ENCODE measurements around the gene FAM13A. TPM values are rescaled to one million over a fixed set of nuclear protein-coding genes. Genes with fewer than 3 reads are reported as not detected.
A peak's percentile ranks its signal among the peaks of the same experiment; 100 is the strongest.
"Not testable (repeated sequence)": the region's sequence is repeated elsewhere in the genome, so short reads cannot be mapped to it uniquely, and the experiment has no call there.

Gene FAM13A
- total RNA-seq, 1 donor from 2014 or later: 54.7 TPM

- DNase-seq (ENCODE audit: low spot score): no peak
Measured at GRCh38 chr4:89044147-89044900, 12.7 kb downstream of the FAM13A start.

- no peak for DNase-seq (ENCODE audit: low spot score)
Measured at GRCh38 chr4:89042055-89042454, 14.9 kb downstream of the FAM13A start.

- DNase-seq (ENCODE audit: low spot score): no peak
Measured at GRCh38 chr4:89039730-89040338, 17.2 kb downstream of the FAM13A start.

GRCh38 chr4:89036535-89036934 is 20.4 kb downstream of the FAM13A start:
- DNase-seq (ENCODE audit: low spot score): no peak

GRCh38 chr4:89031272-89031671 is 25.7 kb downstream of the FAM13A start:
- DNase-seq (ENCODE audit: low spot score): no peak

GRCh38 chr4:89029591-89029990 is 27.4 kb downstream of the FAM13A start:
- DNase-seq (ENCODE audit: low spot score): no peak

GRCh38 chr4:89026542-89026941 is 30.4 kb downstream of the FAM13A start:
- DNase-seq (ENCODE audit: low spot score): no peak

- peak; percentile 82 for DNase-seq (ENCODE audit: low spot score)
Measured at GRCh38 chr4:89024051-89024675, 32.8 kb downstream of the FAM13A start.

- DNase-seq (ENCODE audit: low spot score): no peak
Measured at GRCh38 chr4:89023140-89023539, 33.8 kb downstream of the FAM13A start.

GRCh38 chr4:89022426-89023128 is 34.4 kb downstream of the FAM13A start:
- no peak for DNase-seq (ENCODE audit: low spot score)

GRCh38 chr4:89021684-89022083 is 35.3 kb downstream of the FAM13A start:
- DNase-seq (ENCODE audit: low spot score): no peak

GRCh38 chr4:89021062-89021461 is 35.9 kb downstream of the FAM13A start:
- no peak for DNase-seq (ENCODE audit: low spot score)

- not testable (repeated sequence) for DNase-seq (ENCODE audit: low spot score)
Measured at GRCh38 chr4:89014897-89015296, 42.1 kb downstream of the FAM13A start.

- DNase-seq (ENCODE audit: low spot score): no peak
Measured at GRCh38 chr4:89009761-89010369, 47.1 kb downstream of the FAM13A start.

GRCh38 chr4:89009115-89009514 is 47.9 kb downstream of the FAM13A start:
- no peak for DNase-seq (ENCODE audit: low spot score)

- no peak for DNase-seq (ENCODE audit: low spot score)
Measured at GRCh38 chr4:89008166-89008565, 48.8 kb downstream of the FAM13A start.

- no peak for DNase-seq (ENCODE audit: low spot score)
Measured at GRCh38 chr4:89007338-89007939, 49.5 kb downstream of the FAM13A start.

GRCh38 chr4:89006307-89006706 is 50.7 kb downstream of the FAM13A start:
- DNase-seq (ENCODE audit: low spot score): no peak

- not testable (repeated sequence) for DNase-seq (ENCODE audit: low spot score)
Measured at GRCh38 chr4:89005066-89005465, 51.9 kb downstream of the FAM13A start.

GRCh38 chr4:89001647-89002445 is 55.1 kb downstream of the FAM13A start:
- DNase-seq (ENCODE audit: low spot score): peak; percentile 59

Data from umbilical cord (tissue), 2 donors.